ENCODE measurements around the gene CAMLG.
"Not testable (repeated sequence)": the region's sequence is repeated elsewhere in the genome, so short reads cannot be mapped to it uniquely, and the experiment has no call there.

CAMLG gene

GRCh38 chr5:134758176-134758503, 19.8 kb downstream of the CAMLG start:
- peaks cover 9% of the 10 kb centered on the region; the same call in 1 of the 2 replicates for H4K20me1 ChIP-seq (ENCODE audit: low read depth, low read length)
- H3K4me3 ChIP-seq (ENCODE audit: insufficient read depth, low read length, poor library complexity, severe bottlenecking): peak overlapping the region; percentile 80
- peak overlapping the region; percentile 97 for H3K4me2 ChIP-seq (ENCODE audit: low read depth, low read length, poor library complexity, severe bottlenecking)
- TF ChIP-seq CTCF (IDR thresholded peaks at IDR 0.05; ENCODE audit: insufficient read depth, low read length, poor library complexity, severe bottlenecking) (no peak), EZH2phosphoT487 (conservative IDR thresholded peaks at IDR 0.05; ENCODE audit: low read length) (no peak)
- H3K9me3 ChIP-seq (ENCODE audit: insufficient read depth, low read length): no peaks in the 10 kb centered on the region
- peak overlapping the region; percentile 86 for H3K9ac ChIP-seq (ENCODE audit: low read length)
- H3K9me2 ChIP-seq (replicated peaks; ENCODE audit: insufficient read depth, low read length): no peaks in the 10 kb centered on the region
- H3K36me3 ChIP-seq (ENCODE audit: low read length): 0 out of 2 replicates have a peak, but pooled peaks cover 3% of the 10 kb centered on the region
- no peaks in the 10 kb centered on the region for H3F3A ChIP-seq (ENCODE audit: insufficient read depth)
- H3K27me3 ChIP-seq (ENCODE audit: low read length): no peaks in the 10 kb centered on the region
- peak overlapping the region; percentile 92 for H2AFZ ChIP-seq (ENCODE audit: low read depth, low read length, severe bottlenecking)
- H3K79me2 ChIP-seq (ENCODE audit: insufficient read depth, low read length): peaks cover 39% of the 10 kb centered on the region
- H3K27ac ChIP-seq (ENCODE audit: low read depth, low read length): peak overlapping the region; percentile 29; the same call in 1 of the 2 replicates

GRCh38 chr5:134758504-134759341, 20.4 kb downstream of the CAMLG start, which contains the start of gene DDX46:
DDX46 (plus strand) TSS chr5:134758779; CDS start chr5:134758939, 160 bp downstream.
- peak within 1 kb of the TSS; percentile 80 for H3K4me3 ChIP-seq (ENCODE audit: insufficient read depth, low read length, poor library complexity, severe bottlenecking)
- peak within 1 kb of the TSS; percentile 92 for H2AFZ ChIP-seq (ENCODE audit: low read depth, low read length, severe bottlenecking)
- H3K36me3 ChIP-seq (ENCODE audit: low read length): 0 out of 2 replicates have a peak, but pooled peaks cover 3% of the 10 kb centered on the region
- no peaks in the 10 kb centered on the region for H3K27me3 ChIP-seq (ENCODE audit: low read length)
- H3K27ac ChIP-seq (ENCODE audit: low read depth, low read length): peak within 1 kb of the TSS; percentile 29
- TF ChIP-seq CTCF (IDR thresholded peaks at IDR 0.05; ENCODE audit: insufficient read depth, low read length, poor library complexity, severe bottlenecking) (peak; percentile 68), EZH2phosphoT487 (conservative IDR thresholded peaks at IDR 0.05; ENCODE audit: low read length) (no peak)
- H3K9ac ChIP-seq (ENCODE audit: low read length): peak within 1 kb of the TSS; percentile 86
- H4K20me1 ChIP-seq (ENCODE audit: low read depth, low read length): peaks cover 9% of the 10 kb centered on the region; the same call in 1 of the 2 replicates
- H3F3A ChIP-seq (ENCODE audit: insufficient read depth): no peaks in the 10 kb centered on the region
- H3K9me3 ChIP-seq (ENCODE audit: insufficient read depth, low read length): no peaks in the 10 kb centered on the region
- no peaks in the 10 kb centered on the region for H3K9me2 ChIP-seq (replicated peaks; ENCODE audit: insufficient read depth, low read length)
- H3K4me2 ChIP-seq (ENCODE audit: low read depth, low read length, poor library complexity, severe bottlenecking): peak within 1 kb of the TSS; percentile 97
- H3K79me2 ChIP-seq (ENCODE audit: insufficient read depth, low read length): peaks cover 45% of the 10 kb centered on the region

DNA sequence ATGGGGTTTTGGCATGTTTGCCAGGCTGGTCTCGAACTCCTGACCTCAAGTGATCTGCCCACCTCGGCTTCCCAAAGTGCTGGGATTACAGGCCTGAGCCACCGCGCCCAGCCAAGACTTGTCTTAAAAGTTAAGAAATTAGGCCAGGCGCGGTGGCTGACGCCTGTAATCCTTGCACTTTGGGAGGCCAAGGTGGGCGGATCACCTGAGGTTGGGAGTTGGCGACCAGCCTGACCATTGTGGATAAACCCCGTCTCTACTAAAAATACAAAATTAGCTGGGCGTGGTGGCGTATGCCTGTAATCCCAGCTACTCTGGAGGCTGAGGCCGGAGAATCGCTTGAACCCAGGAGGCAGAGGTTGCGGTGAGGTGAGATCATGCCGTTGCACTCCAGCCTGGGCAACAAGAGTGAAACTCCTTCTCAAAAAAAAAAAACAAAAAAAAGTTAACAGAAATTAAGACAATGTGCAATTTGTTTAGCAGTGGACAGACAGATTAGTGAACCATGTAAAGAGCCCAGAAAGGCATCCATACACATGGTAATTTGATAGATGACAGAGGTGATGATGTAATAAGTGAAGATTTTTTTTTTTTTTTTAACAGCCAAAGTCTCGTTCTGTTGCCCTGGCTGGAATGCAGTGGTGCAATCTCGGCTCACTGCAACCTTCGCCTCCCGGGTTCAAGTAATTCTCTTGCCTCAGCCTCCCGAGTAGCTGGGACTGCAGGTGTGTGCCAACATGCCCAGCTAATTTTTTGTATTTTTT, 29.4 kb downstream of the CAMLG start:
- H3K9ac ChIP-seq (ENCODE audit: low read length); H3K27ac ChIP-seq (ENCODE audit: low read depth, low read length); H3K4me2 ChIP-seq (ENCODE audit: low read depth, low read length, poor library complexity, severe bottlenecking); H3F3A ChIP-seq (ENCODE audit: insufficient read depth); H3K9me2 ChIP-seq (replicated peaks; ENCODE audit: insufficient read depth, low read length); H3K4me3 ChIP-seq (ENCODE audit: insufficient read depth, low read length, poor library complexity, severe bottlenecking); H4K20me1 ChIP-seq (ENCODE audit: low read depth, low read length); H3K27me3 ChIP-seq (ENCODE audit: low read length); H2AFZ ChIP-seq (ENCODE audit: low read depth, low read length, severe bottlenecking); H3K9me3 ChIP-seq (ENCODE audit: insufficient read depth, low read length): not testable (repeated sequence)
- Histone ChIP-seq H3K79me2 (ENCODE audit: insufficient read depth, low read length) (peaks cover 16% of the 10 kb centered on the region), H3K36me3 (ENCODE audit: low read length) (peaks cover 26% of the 10 kb centered on the region; the same call in 1 of the 2 replicates)

Data from SU-DHL-6 (cell line).